Measurements from ENCODE around the gene NFIC. TPM values are rescaled to one million over a fixed set of nuclear protein-coding genes. Genes with fewer than 3 reads are reported as not detected.

NFIC gene
- polyA plus RNA-seq, 2 of the 4 experiments (the other 2 are of a cell fraction) = 2.6 to 34.9 TPM

DNA sequence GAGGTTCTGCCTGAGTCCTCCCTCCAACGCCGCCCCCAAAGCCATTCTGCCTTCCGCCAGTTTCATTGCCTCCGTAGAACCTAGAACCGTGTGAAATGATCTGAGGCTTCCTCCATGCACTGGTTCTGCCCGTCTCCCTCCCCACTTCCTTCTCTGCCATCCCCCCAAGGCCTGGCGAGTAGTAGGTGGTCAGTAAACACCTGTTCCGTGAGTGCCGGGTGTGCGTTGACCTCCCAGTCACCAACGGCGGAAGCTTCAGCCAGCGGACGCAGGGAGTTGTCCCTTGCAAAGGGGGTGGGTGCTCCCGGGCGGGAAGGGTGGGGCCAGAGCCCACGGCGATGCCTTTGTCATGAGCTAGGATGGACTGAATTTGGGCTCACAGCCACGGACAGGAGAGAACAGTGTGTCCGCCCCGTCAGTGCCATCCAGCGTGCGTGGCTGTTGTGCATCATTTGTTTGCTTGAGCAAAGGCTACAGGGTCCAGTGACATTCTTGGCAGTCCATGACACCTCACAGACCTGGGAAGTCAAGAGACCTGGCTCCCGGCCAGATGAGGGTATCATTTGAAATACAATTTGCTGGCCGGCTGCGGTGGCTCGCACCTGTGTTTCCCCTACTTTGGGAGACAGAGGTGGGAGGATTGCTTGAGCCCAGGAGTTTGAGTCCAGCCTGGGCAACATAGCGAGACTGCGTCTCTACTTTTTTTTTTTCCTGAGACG lies 43.1 kb downstream of the NFIC start:
- FAIRE-seq = no peak
- WGBS (ENCODE audit: missing lambda C conversion rate) = 86% methylated on average over 20 of the region's 30 CpGs

DNA sequence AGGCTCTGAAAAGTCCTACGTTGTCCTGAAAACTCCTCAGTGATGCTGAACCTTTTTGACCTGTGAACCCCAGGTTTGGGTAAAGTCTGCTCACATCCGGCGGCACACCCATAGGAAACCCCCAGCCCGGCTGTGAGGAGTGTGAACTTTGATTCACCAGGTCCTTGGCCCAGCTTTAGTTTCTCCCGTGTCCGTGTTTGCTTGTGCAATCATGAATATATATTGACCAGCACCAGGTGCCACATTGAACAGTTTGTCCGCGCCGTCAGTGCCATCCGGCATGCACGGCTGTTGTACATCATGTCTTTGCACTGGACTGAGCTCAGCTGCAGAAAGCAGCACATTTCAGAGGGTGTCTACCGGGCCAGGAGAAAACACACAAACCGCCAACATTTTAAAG lies 45.3 kb downstream of the NFIC start:
- 79% methylated on average over 12 of the region's 13 CpGs for WGBS (ENCODE audit: missing lambda C conversion rate)
- CTCF ChIA-PET = interaction anchor here (0.8 to 3.0 kb wide), 4 partner anchors 18 to 69 kb away, joined by 3 to 15 read pairs (median 4); partner anchors contain the start of gene SMIM24
- DNase-seq (ENCODE audit: low read depth in 1 of 2, low spot score in 1 of 2) (no peak), FAIRE-seq (no peak), ATAC-seq (no peak)
- Histone ChIP-seq H3K4me3 (no peak overlapping the region), H3K9me3 (no peaks in the 10 kb centered on the region), H3K4me1 (peaks cover 10% of the 10 kb centered on the region; the same call in 2 of the 3 replicates), H3K27ac (no peak overlapping the region), H3K4me2 (no peak overlapping the region)
- POLR2A ChIA-PET = no interaction called here
- TF ChIP-seq CBX2 (IDR thresholded peaks at IDR 0.05; ENCODE audit: borderline replicate concordance, low read depth) (no peak), HOXB13 (CRISPR knock-in tag; IDR thresholded peaks at IDR 0.05; ENCODE audit: low read depth) (no peak), ZC3H11A (IDR thresholded peaks at IDR 0.05) (no peak), POLR2A (IDR thresholded peaks at IDR 0.05; ENCODE audit: low read length) (no peak), POLR2AphosphoS2 (conservative IDR thresholded peaks at IDR 0.05; ENCODE audit: low read length) (no peak), HDAC2 (IDR thresholded peaks at IDR 0.05) (no peak), RAD21 (conservative IDR thresholded peaks at IDR 0.05 in 1 of 2, IDR thresholded peaks at IDR 0.05 in 1 of 2) (no peak), ESRRA (IDR thresholded peaks at IDR 0.05; ENCODE audit: borderline replicate concordance, low read length) (no peak), NPAS2 (CRISPR knock-in tag; IDR thresholded peaks at IDR 0.05; ENCODE audit: borderline replicate concordance) (no peak), FOSL2 (IDR thresholded peaks at IDR 0.05) (no peak), FOSL2 (CRISPR knock-in tag; IDR thresholded peaks at IDR 0.05) (no peak), HOXA7 (CRISPR knock-in tag; IDR thresholded peaks at IDR 0.05) (no peak), ZNF302 (CRISPR knock-in tag; IDR thresholded peaks at IDR 0.05) (no peak), JUN (IDR thresholded peaks at IDR 0.05) (no peak), EHMT2 (IDR thresholded peaks at IDR 0.05; ENCODE audit: low read depth) (no peak), NR3C1 (IDR thresholded peaks at IDR 0.05) (no peak)
- TF ChIP-seq, protein P1, sequence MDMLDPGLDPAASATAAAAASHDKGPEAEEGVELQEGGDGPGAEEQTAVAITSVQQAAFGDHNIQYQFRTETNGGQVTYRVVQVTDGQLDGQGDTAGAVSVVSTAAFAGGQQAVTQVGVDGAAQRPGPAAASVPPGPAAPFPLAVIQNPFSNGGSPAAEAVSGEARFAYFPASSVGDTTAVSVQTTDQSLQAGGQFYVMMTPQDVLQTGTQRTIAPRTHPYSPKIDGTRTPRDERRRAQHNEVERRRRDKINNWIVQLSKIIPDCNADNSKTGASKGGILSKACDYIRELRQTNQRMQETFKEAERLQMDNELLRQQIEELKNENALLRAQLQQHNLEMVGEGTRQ (IDR thresholded peaks at IDR 0.05) = no peak
- TF ChIP-seq, protein P2, sequence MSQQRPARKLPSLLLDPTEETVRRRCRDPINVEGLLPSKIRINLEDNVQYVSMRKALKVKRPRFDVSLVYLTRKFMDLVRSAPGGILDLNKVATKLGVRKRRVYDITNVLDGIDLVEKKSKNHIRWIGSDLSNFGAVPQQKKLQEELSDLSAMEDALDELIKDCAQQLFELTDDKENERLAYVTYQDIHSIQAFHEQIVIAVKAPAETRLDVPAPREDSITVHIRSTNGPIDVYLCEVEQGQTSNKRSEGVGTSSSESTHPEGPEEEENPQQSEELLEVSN (IDR thresholded peaks at IDR 0.05; ENCODE audit: borderline replicate concordance, low read depth) = no peak

More for the DNA sequence above, 43.1 kb downstream of the NFIC start:
- CTCF ChIA-PET = interaction anchor here (0.5 to 1.5 kb wide), 6 partner anchors 12 to 445 kb away, joined by 3 to 4 read pairs (median 3); no protein-coding TSS in a partner anchor
- H3K9me3 ChIP-seq = no peaks in the 10 kb centered on the region
- no peak overlapping the region for H3K4me2 ChIP-seq
- peak overlapping the region in 1 of 2 experiments; percentile 33; a peak in 1 of 6 replicates for H3K27ac ChIP-seq
- H3K4me3 ChIP-seq = no peak overlapping the region
- DNase-seq (ENCODE audit: low read depth in 1 of 2, low spot score in 1 of 2) = no peak
- ATAC-seq = no peak
- peaks cover 7% of the 10 kb centered on the region; the same call in 2 of the 3 replicates for H3K4me1 ChIP-seq
- no peak for TF ChIP-seq POLR2AphosphoS2 (conservative IDR thresholded peaks at IDR 0.05; ENCODE audit: low read length)
- POLR2A ChIA-PET = no interaction called here

DNA sequence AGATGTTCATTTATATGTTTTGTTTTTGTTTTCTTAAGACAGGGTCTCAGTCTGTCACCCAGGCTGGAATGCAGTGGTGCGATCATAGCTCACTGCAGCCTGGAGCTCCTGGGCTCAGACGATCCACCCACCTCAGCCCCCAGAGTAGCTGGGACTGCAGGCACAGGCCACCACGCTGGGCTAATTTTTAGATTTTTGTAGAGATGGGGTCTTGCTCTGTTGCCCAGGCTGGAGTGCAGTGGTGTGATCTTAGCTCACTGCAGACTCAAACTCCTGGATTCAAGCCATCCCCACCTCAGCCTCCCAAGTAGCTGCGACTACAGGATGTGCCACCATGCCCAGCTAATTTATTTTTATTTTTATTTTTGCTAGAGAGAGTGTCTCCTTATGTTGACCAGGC lies 45.7 kb downstream of the NFIC start:
- 93% methylated on average over 4 of the region's 4 CpGs for WGBS (ENCODE audit: missing lambda C conversion rate)
- FAIRE-seq = no peak

More for the DNA sequence above, 45.7 kb downstream of the NFIC start:
- Histone ChIP-seq H3K4me3 (no peak overlapping the region), H3K27ac (no peak overlapping the region), H3K4me1 (peaks cover 10% of the 10 kb centered on the region; the same call in 2 of the 3 replicates), H3K4me2 (no peak overlapping the region), H3K9me3 (no peaks in the 10 kb centered on the region)
- ATAC-seq (no peak), DNase-seq (ENCODE audit: low read depth in 1 of 2, low spot score in 1 of 2) (no peak)
- ChIA-PET POLR2A (no interaction called here), CTCF (interaction anchor here (0.8 to 3.0 kb wide), 4 partner anchors 17 to 69 kb away, joined by 3 to 15 read pairs (median 4); partner anchors contain the start of gene SMIM24)
- TF ChIP-seq FOSB (CRISPR knock-in tag; IDR thresholded peaks at IDR 0.05) (no peak), ZNF302 (CRISPR knock-in tag; IDR thresholded peaks at IDR 0.05) (no peak), HOXB13 (CRISPR knock-in tag; IDR thresholded peaks at IDR 0.05; ENCODE audit: low read depth) (no peak), SREBF2 (IDR thresholded peaks at IDR 0.05) (no peak), KDM5A (IDR thresholded peaks at IDR 0.05) (no peak), RNF2 (IDR thresholded peaks at IDR 0.05; ENCODE audit: borderline replicate concordance, low read depth) (no peak), MAZ (IDR thresholded peaks at IDR 0.05; ENCODE audit: borderline replicate concordance, low read depth, low read length) (no peak)

Data from A549 (cell line).